Duodenal mucosa (tissue), 2 donors: Measurements from ENCODE around the gene RIPK4.

Source experiments
- H3K27ac ChIP-seq: one replicate; pipeline ENCODE4 v1.7.0; 2013; ENCODE audit warnings: low read depth, low read length
- H3K27me3 ChIP-seq, 2 donors: one replicate each; pipeline ENCODE4 v1.7.0; 2013; ENCODE audit warnings: low read length in 2 of 2, control low read depth in 1 of 2; ENCODE audit not compliant: insufficient read depth in 2 of 2, control insufficient read depth in 1 of 2
- H3K36me3 ChIP-seq, 2 donors: one replicate each; pipeline ENCODE4 v1.7.0; 2013; ENCODE audit warnings: low read length in 2 of 2, control low read depth in 1 of 2; ENCODE audit not compliant: insufficient read depth in 2 of 2, control insufficient read depth in 1 of 2
- H3K4me1 ChIP-seq, 2 donors: one replicate each; pipeline ENCODE4 v1.7.0; 2013; ENCODE audit warnings: low read length in 2 of 2, control low read depth in 1 of 2; ENCODE audit not compliant: insufficient read depth in 2 of 2, control insufficient read depth in 1 of 2
- H3K4me3 ChIP-seq, 2 donors: one replicate each; pipeline ENCODE4 v1.7.0; 2013; ENCODE audit warnings: low read length in 2 of 2, low read depth in 1 of 2
- H3K9ac ChIP-seq, 2 donors: one replicate each; pipeline ENCODE4 v1.7.0; 2013; ENCODE audit warnings: low read length in 2 of 2, low read depth in 1 of 2
- H3K9me3 ChIP-seq, 2 donors: one replicate each; pipeline ENCODE4 v1.7.0; 2013; ENCODE audit warnings: low read length in 2 of 2, control low read depth in 1 of 2; ENCODE audit not compliant: control insufficient read depth in 1 of 2

The RIPK4 gene

DNA sequence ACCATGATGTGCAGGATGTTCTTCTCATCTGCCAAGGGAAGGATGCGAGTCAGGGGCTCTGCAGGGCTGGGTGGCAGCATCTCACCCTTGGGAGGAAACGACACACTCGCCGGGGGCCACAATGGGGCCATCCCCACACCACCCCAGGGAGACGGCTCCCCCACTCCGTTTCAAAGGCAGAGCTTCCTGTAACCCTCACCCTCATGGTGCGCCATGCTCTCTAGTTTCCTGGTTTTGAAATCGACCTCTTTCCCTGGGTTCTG is 20.2 kb downstream of the RIPK4 start:
- Histone ChIP-seq H3K4me1 (peaks cover 5 to 11% of the 10 kb centered on the region in 2 donors), H3K27ac (no peak overlapping the region), H3K9me3 (no peaks in the 10 kb centered on the region), H3K4me3 (no peak overlapping the region), H3K9ac (no peak overlapping the region), H3K27me3 (no peaks in the 10 kb centered on the region), H3K36me3 (peaks cover 22 to 62% of the 10 kb centered on the region in 2 donors)

GRCh38 chr21:41745971-41746743 is 20.7 kb downstream of the RIPK4 start:
- Histone ChIP-seq H3K27me3 (no peaks in the 10 kb centered on the region), H3K36me3 (peaks cover 25 to 66% of the 10 kb centered on the region in 2 donors), H3K4me1 (peaks cover 3 to 6% of the 10 kb centered on the region in 2 donors), H3K9ac (no peak overlapping the region), H3K4me3 (no peak overlapping the region), H3K27ac (no peak overlapping the region), H3K9me3 (no peaks in the 10 kb centered on the region)

DNA sequence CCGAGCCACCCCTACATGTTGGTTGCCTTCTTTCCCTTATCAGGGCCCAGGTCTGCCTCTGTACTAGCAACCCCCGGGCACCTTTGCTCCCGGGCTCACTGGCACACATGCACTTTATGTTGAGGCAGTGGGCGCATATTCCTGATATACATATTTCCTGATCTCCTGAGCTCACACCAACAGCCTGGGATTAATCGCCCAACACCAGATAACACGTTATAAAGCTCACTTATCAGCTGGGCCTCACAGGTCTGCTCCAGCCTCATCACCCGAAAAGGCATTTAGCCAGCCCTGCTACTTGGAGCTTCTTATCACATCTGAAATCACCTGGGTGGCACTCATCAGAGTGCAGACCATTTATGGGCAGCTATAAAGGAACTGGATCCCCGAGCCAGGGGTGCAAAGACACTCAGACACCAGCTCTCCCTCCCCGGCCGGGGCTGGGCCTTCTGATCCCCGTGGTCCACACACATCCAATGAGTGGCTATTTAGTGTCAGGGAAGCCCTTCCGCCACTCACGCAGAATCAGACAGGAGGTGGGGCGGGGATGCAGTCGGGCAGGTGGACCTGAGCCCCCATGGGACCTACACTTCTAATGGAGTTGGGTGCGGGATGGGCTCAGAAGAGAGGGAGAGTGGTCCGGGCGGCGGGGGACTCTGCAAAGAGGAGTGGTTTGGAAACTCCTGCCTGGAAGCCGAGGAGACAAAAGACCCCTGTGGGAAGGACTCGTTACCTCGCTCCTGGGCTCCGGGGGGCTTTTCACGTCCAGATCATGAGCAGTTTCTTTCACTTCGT is 21.6 kb downstream of the RIPK4 start:
- Histone ChIP-seq H3K9me3 (no peaks in the 10 kb centered on the region), H3K4me3 (no peak overlapping the region), H3K27me3 (no peaks in the 10 kb centered on the region), H3K9ac (no peak overlapping the region), H3K4me1 (peaks cover 0 to 6% of the 10 kb centered on the region in 2 donors), H3K36me3 (peaks cover 29 to 70% of the 10 kb centered on the region in 2 donors), H3K27ac (no peak overlapping the region)

DNA sequence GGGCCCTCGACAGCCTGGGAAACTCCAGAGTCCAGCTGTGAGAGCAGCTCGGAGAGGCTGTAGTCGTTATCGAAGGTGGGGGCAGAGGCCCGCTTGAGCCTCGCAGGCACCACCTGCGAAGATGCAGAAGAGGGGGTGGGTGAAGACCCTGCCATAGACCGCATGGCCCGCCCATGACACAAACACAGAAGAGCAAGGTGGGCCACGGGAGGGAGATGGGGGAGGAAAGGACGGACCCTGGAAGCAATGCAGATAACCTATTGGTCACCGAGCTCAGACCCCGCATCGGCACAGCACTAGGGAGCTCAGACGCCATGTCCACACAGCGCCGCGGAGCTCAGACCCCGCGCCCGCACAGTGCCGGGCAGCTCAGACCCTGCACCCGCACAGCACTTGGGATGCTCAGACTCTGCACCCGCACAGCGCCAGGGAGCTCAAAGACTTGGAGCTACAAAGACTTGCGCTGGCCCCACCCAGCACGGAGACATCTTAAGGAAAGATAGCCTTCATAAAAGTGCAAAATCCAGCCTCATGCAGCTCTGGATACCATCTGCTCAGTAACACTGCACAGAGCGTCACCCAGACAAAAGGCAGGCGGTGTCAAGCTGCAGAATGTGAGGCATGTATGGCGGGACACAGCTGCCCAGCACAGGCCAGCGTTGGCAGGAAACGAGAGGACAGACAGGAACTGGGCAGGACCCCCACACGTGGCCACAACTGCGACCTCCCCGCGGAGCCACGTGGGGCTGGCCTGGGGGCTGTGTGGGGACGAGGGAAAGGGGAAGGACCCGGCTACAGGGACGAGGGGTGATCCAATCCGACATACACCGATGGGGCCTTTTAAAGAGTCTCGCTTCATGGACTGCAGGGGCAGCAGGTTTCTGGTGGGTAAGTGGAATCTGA is 22.6 kb downstream of the RIPK4 start:
- no peaks in the 10 kb centered on the region for H3K9me3 ChIP-seq
- H3K4me1 ChIP-seq, result peaks cover 0 to 6% of the 10 kb centered on the region in 2 donors
- H3K9ac ChIP-seq, result no peak overlapping the region
- peaks cover 36 to 75% of the 10 kb centered on the region in 2 donors for H3K36me3 ChIP-seq
- no peak overlapping the region for H3K27ac ChIP-seq
- H3K27me3 ChIP-seq, result no peaks in the 10 kb centered on the region
- no peak overlapping the region for H3K4me3 ChIP-seq

GRCh38 chr21:41743321-41744027 is 23.4 kb downstream of the RIPK4 start:
- Histone ChIP-seq H3K27ac (no peak overlapping the region), H3K4me1 (peaks cover 0 to 6% of the 10 kb centered on the region in 2 donors), H3K9ac (no peak overlapping the region), H3K36me3 (peaks cover 31 to 70% of the 10 kb centered on the region in 2 donors), H3K4me3 (no peak overlapping the region), H3K27me3 (no peaks in the 10 kb centered on the region), H3K9me3 (peaks cover 0 to 4% of the 10 kb centered on the region in 2 donors)

DNA sequence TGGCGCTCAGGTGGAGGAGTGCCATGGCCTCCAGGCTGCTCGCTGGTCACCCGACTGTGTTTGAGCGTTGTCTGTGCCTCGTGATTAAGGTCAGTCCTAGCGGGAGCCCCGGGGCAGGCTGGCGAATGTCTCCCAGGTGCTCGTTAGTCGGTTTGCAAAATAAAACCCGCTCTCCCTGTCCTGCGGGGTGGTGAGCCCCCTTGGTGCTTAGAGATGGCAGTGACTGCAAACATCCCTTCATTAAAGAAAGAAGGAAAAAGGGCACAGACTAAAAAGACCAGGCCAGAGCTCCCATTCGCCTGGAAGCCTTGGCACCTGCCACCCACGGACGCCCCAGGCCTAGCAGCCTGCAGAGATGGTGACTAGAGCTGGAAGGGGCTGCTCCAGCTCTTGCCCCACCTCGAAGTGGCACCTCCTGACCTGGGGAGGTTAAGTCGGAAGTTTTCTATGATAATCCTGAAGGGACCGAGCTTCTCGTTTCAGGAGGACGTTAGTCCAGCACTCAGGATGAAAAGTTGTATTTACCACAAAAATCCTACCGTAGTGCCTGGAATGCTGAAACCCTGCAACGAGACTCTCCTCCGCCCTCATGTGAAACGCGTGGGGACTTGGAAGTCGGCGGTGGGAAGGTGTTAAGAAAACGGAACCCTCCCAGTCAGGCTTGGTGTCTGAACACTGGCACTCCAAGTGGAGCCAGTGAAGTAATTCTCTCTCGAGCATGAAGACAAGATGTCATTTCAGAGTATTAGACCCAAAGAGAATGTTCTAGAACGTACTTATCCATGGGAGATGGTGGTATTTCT is 24.6 kb downstream of the RIPK4 start:
- H3K9ac ChIP-seq, result no peak overlapping the region
- no peak overlapping the region for H3K4me3 ChIP-seq
- no peak overlapping the region for H3K27ac ChIP-seq
- peaks cover 6 to 16% of the 10 kb centered on the region in 2 donors for H3K9me3 ChIP-seq
- no peaks in the 10 kb centered on the region for H3K27me3 ChIP-seq
- H3K36me3 ChIP-seq, result peaks cover 38 to 78% of the 10 kb centered on the region in 2 donors
- peaks cover 0 to 6% of the 10 kb centered on the region in 2 donors for H3K4me1 ChIP-seq

DNA sequence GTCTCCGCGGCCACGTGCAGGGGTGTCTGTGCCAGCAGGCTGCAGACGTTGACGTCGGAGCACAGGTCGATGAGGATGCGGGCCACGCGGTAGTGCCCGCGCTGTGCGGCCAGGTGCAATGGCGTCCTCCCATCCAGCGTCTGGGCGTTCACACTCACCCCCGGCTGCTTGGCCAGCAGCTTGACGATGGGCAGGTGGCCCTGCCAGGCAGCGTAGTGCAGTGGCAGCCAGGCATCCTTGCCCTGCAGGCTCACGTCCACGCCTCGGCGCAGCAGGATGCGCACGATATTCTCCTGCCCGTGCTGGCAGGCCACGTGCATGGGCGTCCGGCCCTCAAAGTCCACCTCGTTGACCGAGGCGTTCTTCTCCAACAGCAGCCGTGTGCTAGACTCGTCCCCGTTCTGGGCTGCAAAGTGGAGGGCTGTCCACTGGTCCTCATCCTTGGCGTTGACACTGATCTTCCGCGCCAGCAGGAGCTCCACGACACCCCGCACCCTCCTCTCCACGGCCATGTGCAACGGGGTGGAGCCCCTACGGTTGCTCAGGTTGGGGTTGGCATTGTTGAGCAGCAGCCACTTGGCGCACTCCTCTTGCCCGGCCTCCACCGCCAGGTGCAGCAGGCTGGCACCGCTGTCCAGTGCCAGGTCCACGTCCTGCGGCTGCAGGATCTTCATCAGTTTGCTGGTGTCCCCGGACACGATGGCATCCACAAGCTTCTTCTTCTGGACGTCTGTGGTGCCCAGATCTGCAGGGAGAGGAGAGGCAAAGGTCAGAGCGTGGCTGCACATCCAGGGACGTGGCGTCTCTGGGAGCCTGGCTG is 25.4 kb downstream of the RIPK4 start:
- H3K4me3 ChIP-seq, result no peak overlapping the region
- H3K9ac ChIP-seq, result no peak overlapping the region
- H3K9me3 ChIP-seq, result peaks cover 9 to 17% of the 10 kb centered on the region in 2 donors
- H3K4me1 ChIP-seq, result peaks cover 0 to 6% of the 10 kb centered on the region in 2 donors
- no peaks in the 10 kb centered on the region for H3K27me3 ChIP-seq
- H3K27ac ChIP-seq, result no peak overlapping the region
- peaks cover 35 to 78% of the 10 kb centered on the region in 2 donors for H3K36me3 ChIP-seq

- Histone ChIP-seq H3K9me3 (peaks cover 9 to 17% of the 10 kb centered on the region in 2 donors), H3K36me3 (peaks cover 35 to 72% of the 10 kb centered on the region in 2 donors), H3K9ac (no peak overlapping the region), H3K27ac (no peak overlapping the region), H3K4me3 (no peak overlapping the region), H3K4me1 (peaks cover 0 to 6% of the 10 kb centered on the region in 2 donors), H3K27me3 (no peaks in the 10 kb centered on the region)
Measured at GRCh38 chr21:41740604-41741252, 26.1 kb downstream of the RIPK4 start.
